WERI-Rb-1 (cell line): Measurements from ENCODE around the gene TAF1B.

Source experiments
- DNase-seq: peaks from one replicate; pipeline ENCODE4 v3.0.0-alpha.2; 2020
- H3K27ac ChIP-seq: fragments of 250-450 bp; sonication (Bioruptor Pico); 2 replicates; pipeline ENCODE4 v1.5.1; 2020; ENCODE audit warnings: mild to moderate bottlenecking, moderate library complexity
- H3K27me3 ChIP-seq: fragments of 250-450 bp; sonication (Bioruptor Pico); 2 replicates; pipeline ENCODE4 v1.5.1; 2021; ENCODE audit warnings: mild to moderate bottlenecking, low read depth, moderate library complexity; ENCODE audit not compliant: insufficient read depth, severe bottlenecking
- H3K36me3 ChIP-seq: fragments of 250-450 bp; sonication (Bioruptor Pico); 2 replicates; pipeline ENCODE4 v1.5.1; 2020; ENCODE audit warnings: mild to moderate bottlenecking, moderate library complexity
- H3K4me3 ChIP-seq: 2 replicates; pipeline ENCODE4 v1.5.1; 2011; ENCODE audit warnings: low read depth, mild to moderate bottlenecking, control low read depth, low read length
- H3K9me3 ChIP-seq: fragments of 250-450 bp; sonication (Bioruptor Pico); 2 replicates; pipeline ENCODE4 v1.5.1; 2021; ENCODE audit warnings: mild to moderate bottlenecking, moderate library complexity; ENCODE audit not compliant: severe bottlenecking
- TF ChIP-seq, protein P1 (sequence below): IDR thresholded peaks from 2 replicates; pipeline ENCODE4 v1.5.1; 2011; ENCODE audit warnings: low read depth, mild to moderate bottlenecking, control low read depth, inconsistent platforms, low read length

TAF1B gene

GRCh38 chr2:9964334-9964980 lies 121.2 kb downstream of the TAF1B start:
- no peak for DNase-seq
- TF ChIP-seq, protein P1, sequence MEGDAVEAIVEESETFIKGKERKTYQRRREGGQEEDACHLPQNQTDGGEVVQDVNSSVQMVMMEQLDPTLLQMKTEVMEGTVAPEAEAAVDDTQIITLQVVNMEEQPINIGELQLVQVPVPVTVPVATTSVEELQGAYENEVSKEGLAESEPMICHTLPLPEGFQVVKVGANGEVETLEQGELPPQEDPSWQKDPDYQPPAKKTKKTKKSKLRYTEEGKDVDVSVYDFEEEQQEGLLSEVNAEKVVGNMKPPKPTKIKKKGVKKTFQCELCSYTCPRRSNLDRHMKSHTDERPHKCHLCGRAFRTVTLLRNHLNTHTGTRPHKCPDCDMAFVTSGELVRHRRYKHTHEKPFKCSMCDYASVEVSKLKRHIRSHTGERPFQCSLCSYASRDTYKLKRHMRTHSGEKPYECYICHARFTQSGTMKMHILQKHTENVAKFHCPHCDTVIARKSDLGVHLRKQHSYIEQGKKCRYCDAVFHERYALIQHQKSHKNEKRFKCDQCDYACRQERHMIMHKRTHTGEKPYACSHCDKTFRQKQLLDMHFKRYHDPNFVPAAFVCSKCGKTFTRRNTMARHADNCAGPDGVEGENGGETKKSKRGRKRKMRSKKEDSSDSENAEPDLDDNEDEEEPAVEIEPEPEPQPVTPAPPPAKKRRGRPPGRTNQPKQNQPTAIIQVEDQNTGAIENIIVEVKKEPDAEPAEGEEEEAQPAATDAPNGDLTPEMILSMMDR: no peak
- Histone ChIP-seq H3K4me3 (no peak overlapping the region), H3K27me3 (no peaks in the 10 kb centered on the region), H3K27ac (no peak overlapping the region), H3K9me3 (no peaks in the 10 kb centered on the region), H3K36me3 (peaks cover 83% of the 10 kb centered on the region)

- TF ChIP-seq, protein P1: no peak
- DNase-seq: no peak
These were observed 122.0 kb downstream of the TAF1B start for GRCh38 chr2:9965119-9965822.

GRCh38 chr2:9966491-9967022 lies 123.3 kb downstream of the TAF1B start:
- H3K36me3 ChIP-seq: peaks cover 63% of the 10 kb centered on the region
- TF ChIP-seq, protein P1: no peak
- no peaks in the 10 kb centered on the region for H3K9me3 ChIP-seq
- no peak overlapping the region for H3K4me3 ChIP-seq
- no peaks in the 10 kb centered on the region for H3K27me3 ChIP-seq
- H3K27ac ChIP-seq: no peak overlapping the region
- no peak for DNase-seq

More at GRCh38 chr2:9965119-9965822, 122.0 kb downstream of the TAF1B start:
- Histone ChIP-seq H3K4me3 (no peak overlapping the region), H3K36me3 (peaks cover 75% of the 10 kb centered on the region), H3K27me3 (no peaks in the 10 kb centered on the region), H3K27ac (no peak overlapping the region), H3K9me3 (no peaks in the 10 kb centered on the region)

DNA sequence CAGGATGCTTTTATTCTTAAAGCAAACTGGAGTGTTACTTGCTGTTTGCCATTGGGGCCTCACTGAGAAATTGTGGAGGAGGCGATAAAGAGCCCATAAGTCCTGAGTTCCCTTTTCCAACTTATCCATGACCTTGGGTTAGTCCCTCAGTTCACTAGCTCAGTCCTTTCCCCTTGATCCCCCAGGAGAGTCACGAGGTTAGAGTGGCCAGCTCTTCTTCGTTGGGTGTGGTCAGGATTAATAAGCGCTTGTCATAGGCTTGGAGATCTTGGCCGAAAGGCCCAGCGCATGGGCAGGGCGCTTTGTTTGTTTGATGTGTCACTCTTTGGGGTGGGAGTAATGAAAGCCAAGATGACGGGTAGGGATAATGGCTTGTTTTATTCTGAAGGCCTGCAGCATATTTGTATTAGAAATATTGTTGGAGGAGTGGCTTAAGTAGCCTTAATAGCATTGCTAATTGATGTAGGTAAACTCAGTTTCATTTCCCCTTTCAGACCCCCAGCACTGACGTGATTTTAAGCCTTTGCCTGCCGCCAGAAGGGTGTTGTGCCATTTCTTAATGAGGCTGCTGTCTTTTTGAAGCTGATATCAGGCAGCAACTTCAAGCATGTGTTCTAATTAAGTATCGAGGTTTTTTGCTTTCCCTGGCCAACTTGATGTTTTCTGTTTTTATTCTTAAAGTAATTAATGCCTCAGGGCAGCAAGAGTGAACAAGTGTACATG lies 123.9 kb downstream of the TAF1B start:
- Histone ChIP-seq H3K27me3 (no peaks in the 10 kb centered on the region), H3K27ac (no peak overlapping the region), H3K36me3 (peaks cover 59% of the 10 kb centered on the region), H3K9me3 (no peaks in the 10 kb centered on the region), H3K4me3 (no peak overlapping the region)
- no peak for DNase-seq
- TF ChIP-seq, protein P1: no peak

DNA sequence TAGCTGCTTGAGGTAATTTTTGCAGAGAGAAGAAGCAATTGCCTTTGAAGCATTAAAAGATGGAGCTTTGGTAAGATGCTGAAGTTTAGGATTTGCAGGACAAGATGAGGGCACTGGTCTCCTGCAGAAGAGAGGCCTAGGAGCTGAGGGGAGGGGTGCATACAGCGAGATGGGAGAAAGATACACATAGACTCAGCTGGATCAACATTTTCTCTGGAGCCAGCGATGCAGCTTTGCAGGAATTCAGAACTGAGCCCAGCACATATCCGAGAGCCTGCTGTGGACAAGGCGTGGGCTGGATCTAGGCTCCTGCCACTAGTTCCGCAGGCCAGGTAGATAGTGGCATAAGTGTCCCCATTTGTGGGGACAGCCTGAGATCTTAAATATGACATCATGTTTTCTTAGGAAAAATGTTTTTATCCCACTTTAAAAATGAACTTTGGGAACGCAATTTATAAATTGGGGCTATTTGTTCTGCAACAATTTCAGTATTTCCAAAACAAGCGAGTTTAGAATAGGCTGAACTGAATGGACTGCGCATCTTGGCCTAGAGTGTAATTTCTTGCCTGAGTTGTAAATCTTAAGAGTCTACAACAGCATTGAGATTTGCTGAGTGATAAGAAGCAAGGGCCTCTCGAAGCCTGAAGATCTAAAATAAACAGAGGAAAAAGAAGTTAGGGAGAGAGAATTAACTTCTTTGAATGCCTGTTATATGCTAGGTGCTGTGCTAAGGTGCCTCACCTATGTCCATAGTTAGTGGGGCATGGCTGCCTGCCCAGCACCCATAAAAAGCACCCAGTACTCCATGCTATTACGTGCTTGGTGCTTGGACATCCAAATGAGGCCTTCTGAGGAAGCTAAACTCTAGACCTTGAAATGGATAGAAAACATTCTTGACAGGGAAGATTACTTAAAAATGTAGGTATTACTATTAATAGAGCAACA lies 125.6 kb downstream of the TAF1B start:
- H3K9me3 ChIP-seq: no peaks in the 10 kb centered on the region

More for the DNA sequence above, 125.6 kb downstream of the TAF1B start:
- Histone ChIP-seq H3K27ac (0 out of 2 replicates have a peak overlapping the region, but pooled peaks have one; percentile 7), H3K27me3 (no peaks in the 10 kb centered on the region), H3K36me3 (peaks cover 57% of the 10 kb centered on the region), H3K4me3 (no peak overlapping the region)
- TF ChIP-seq, protein P1: no peak
- no peak for DNase-seq
